Kidney tubule cell (primary cell): Measurements from ENCODE around the gene DHRS7B.

ENCODE experiments used
- DNase-seq: peaks from one replicate; pipeline ENCODE4 v3.0.0-alpha.2; 2018; ENCODE audit warnings: low spot score

DHRS7B gene

GRCh38 chr17:21157586-21158370 is 31.0 kb downstream of the DHRS7B start:
- DNase-seq: no peak

GRCh38 chr17:21160401-21160800 is 33.6 kb downstream of the DHRS7B start:
- no peak for DNase-seq

- DNase-seq: no peak
These were observed 35.0 kb downstream of the DHRS7B start for GRCh38 chr17:21161498-21162393.

- DNase-seq: no peak
These were observed 35.6 kb downstream of the DHRS7B start for GRCh38 chr17:21162394-21162775.

- no peak for DNase-seq
These were observed 36.3 kb downstream of the DHRS7B start for GRCh38 chr17:21163101-21163500.

GRCh38 chr17:21164216-21164615 is 37.5 kb downstream of the DHRS7B start:
- no peak for DNase-seq

GRCh38 chr17:21164620-21165019 is 37.9 kb downstream of the DHRS7B start:
- no peak for DNase-seq

- DNase-seq: no peak
These were observed 39.3 kb downstream of the DHRS7B start for GRCh38 chr17:21165922-21166594.

GRCh38 chr17:21166595-21167210 is 39.9 kb downstream of the DHRS7B start:
- DNase-seq: no peak

- no peak for DNase-seq
These were observed 40.5 kb downstream of the DHRS7B start for GRCh38 chr17:21167303-21167702.

- no peak for DNase-seq
These were observed 41.7 kb downstream of the DHRS7B start for GRCh38 chr17:21168555-21168865.

- no peak for DNase-seq
These were observed 42.7 kb downstream of the DHRS7B start for GRCh38 chr17:21169496-21169895.

GRCh38 chr17:21170809-21171208 is 44.0 kb downstream of the DHRS7B start:
- DNase-seq: no peak

- no peak for DNase-seq
These were observed 44.7 kb downstream of the DHRS7B start for GRCh38 chr17:21171309-21171922.

- no peak for DNase-seq
These were observed 45.3 kb downstream of the DHRS7B start for GRCh38 chr17:21171970-21172510.

- DNase-seq: no peak
These were observed 46.1 kb downstream of the DHRS7B start for GRCh38 chr17:21172846-21173245.

GRCh38 chr17:21173543-21173942 is 46.8 kb downstream of the DHRS7B start:
- DNase-seq: no peak

GRCh38 chr17:21174186-21174585 is 47.4 kb downstream of the DHRS7B start:
- DNase-seq: no peak

GRCh38 chr17:21174713-21175112 is 47.9 kb downstream of the DHRS7B start:
- peak; percentile 44 for DNase-seq

- no peak for DNase-seq
These were observed 50.1 kb downstream of the DHRS7B start for GRCh38 chr17:21176773-21177395.

GRCh38 chr17:21177401-21177800 is 50.6 kb downstream of the DHRS7B start:
- no peak for DNase-seq
